ENCODE results near the gene SPTB.

The SPTB gene

GRCh38 chr14:64834965-64835364, 44.7 kb downstream of the SPTB start (continued):
- TF ChIP-seq HOXA7 (CRISPR knock-in tag; IDR thresholded peaks at IDR 0.05; ENCODE audit: borderline replicate concordance) = no peak

- ChIA-PET CTCF (interaction anchor here (0.6 to 1.7 kb wide), 6 partner anchors 9 to 125 kb away, joined by 3 to 9 read pairs (median 4); no protein-coding TSS in a partner anchor), POLR2A (no interaction called here)
Observed at GRCh38 chr14:64831419-64831818, 48.3 kb downstream of the SPTB start.

DNA sequence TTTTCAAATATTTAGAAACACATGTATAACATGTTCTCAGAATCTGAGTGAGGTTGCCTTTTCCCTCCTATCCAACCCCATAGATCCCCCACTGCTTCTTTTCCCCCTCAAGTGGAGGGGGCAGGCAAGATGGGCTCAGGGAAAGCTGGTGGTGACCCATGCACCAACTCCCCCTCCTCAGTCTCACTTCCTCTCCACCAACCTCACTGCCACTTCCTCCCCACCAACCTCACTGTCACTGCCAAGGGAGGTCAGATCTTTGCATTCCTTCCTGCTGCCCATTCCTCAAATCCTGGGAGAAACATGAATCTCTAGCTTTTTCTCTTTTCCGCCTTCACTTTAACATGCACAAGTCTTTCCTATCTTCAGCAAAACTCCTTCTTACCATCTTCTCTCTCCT, 48.7 kb downstream of the SPTB start:
- ChIA-PET CTCF (interaction anchor here (0.7 to 1.7 kb wide), 5 partner anchors 9 to 125 kb away, joined by 3 to 9 read pairs (median 4); no protein-coding TSS in a partner anchor), POLR2A (no interaction called here)
- Histone ChIP-seq H3K4me3 (ENCODE audit: low read depth, low read length) (no peak overlapping the region), H3K9me3 (ENCODE audit: control insufficient read depth, insufficient read depth, low read depth, low read length) (no peaks in the 10 kb centered on the region), H3K36me3 (ENCODE audit: control insufficient read depth in 2 of 2, insufficient read depth in 1 of 2, low read length in 2 of 2) (no peaks in the 10 kb centered on the region), H3K4me1 (ENCODE audit: control insufficient read depth, insufficient read depth, low read length) (no peaks in the 10 kb centered on the region), H3K27ac (ENCODE audit: extremely low read depth, low read depth, low read length) (no peak overlapping the region)
- TF ChIP-seq ZBTB6 (tag by site-specific recombination; IDR thresholded peaks at IDR 0.05) = no peak
- TF ChIP-seq ZNF560 (tag by site-specific recombination; IDR thresholded peaks at IDR 0.05; ENCODE audit: borderline replicate concordance) = no peak
- no peak for TF ChIP-seq ZNF610 (tag by site-specific recombination; IDR thresholded peaks at IDR 0.05; ENCODE audit: borderline replicate concordance)
- TF ChIP-seq ZXDB (tag by site-specific recombination; IDR thresholded peaks at IDR 0.05) = no peak
- no peak for TF ChIP-seq GLIS1 (tag by site-specific recombination; IDR thresholded peaks at IDR 0.05)
- no peak for TF ChIP-seq ZNF837 (tag by site-specific recombination; IDR thresholded peaks at IDR 0.05)
- no peak for TF ChIP-seq ZNF366 (tag by site-specific recombination; conservative IDR thresholded peaks at IDR 0.05)
- TF ChIP-seq ZFHX2 (tag by site-specific recombination; conservative IDR thresholded peaks at IDR 0.05) = no peak
- TF ChIP-seq, protein P1, sequence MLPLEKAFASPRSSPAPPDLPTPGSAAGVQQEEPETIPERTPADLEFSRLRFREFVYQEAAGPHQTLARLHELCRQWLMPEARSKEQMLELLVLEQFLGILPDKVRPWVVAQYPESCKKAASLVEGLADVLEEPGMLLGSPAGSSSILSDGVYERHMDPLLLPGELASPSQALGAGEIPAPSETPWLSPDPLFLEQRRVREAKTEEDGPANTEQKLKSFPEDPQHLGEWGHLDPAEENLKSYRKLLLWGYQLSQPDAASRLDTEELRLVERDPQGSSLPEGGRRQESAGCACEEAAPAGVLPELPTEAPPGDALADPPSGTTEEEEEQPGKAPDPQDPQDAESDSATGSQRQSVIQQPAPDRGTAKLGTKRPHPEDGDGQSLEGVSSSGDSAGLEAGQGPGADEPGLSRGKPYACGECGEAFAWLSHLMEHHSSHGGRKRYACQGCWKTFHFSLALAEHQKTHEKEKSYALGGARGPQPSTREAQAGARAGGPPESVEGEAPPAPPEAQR (tag by site-specific recombination; IDR thresholded peaks at IDR 0.05) = no peak
- TF ChIP-seq ZNF626 (tag by site-specific recombination; IDR thresholded peaks at IDR 0.05) = no peak
- no peak for TF ChIP-seq SCRT1 (tag by site-specific recombination; IDR thresholded peaks at IDR 0.05; ENCODE audit: borderline replicate concordance)

More at GRCh38 chr14:64831419-64831818, 48.3 kb downstream of the SPTB start:
- H3K4me3 ChIP-seq (ENCODE audit: low read depth, low read length) = no peak overlapping the region
- no peak overlapping the region for H3K27ac ChIP-seq (ENCODE audit: extremely low read depth, low read depth, low read length)
- no peaks in the 10 kb centered on the region for H3K4me1 ChIP-seq (ENCODE audit: control insufficient read depth, insufficient read depth, low read length)
- no peak for TF ChIP-seq ZNF626 (tag by site-specific recombination; IDR thresholded peaks at IDR 0.05)
- no peak for TF ChIP-seq ZNF544 (tag by site-specific recombination; IDR thresholded peaks at IDR 0.05)
- TF ChIP-seq ZNF561 (tag by site-specific recombination; IDR thresholded peaks at IDR 0.05; ENCODE audit: borderline replicate concordance) = no peak
- no peak for TF ChIP-seq ZNF560 (tag by site-specific recombination; IDR thresholded peaks at IDR 0.05; ENCODE audit: borderline replicate concordance)
- no peak for TF ChIP-seq ZNF747 (tag by site-specific recombination; IDR thresholded peaks at IDR 0.05)
- no peak for TF ChIP-seq ZBTB48 (tag by site-specific recombination; IDR thresholded peaks at IDR 0.05)
- TF ChIP-seq IKZF3 (tag by site-specific recombination; IDR thresholded peaks at IDR 0.05) = no peak
- TF ChIP-seq ZNF558 (tag by site-specific recombination; IDR thresholded peaks at IDR 0.05) = no peak
- no peak for TF ChIP-seq ZNF354C (tag by site-specific recombination; IDR thresholded peaks at IDR 0.05; ENCODE audit: borderline replicate concordance, low read depth)
- TF ChIP-seq ZNF202 (tag by site-specific recombination; IDR thresholded peaks at IDR 0.05; ENCODE audit: borderline replicate concordance) = no peak
- no peak for TF ChIP-seq ZNF658 (tag by site-specific recombination; IDR thresholded peaks at IDR 0.05)
- TF ChIP-seq ZNF19 (tag by site-specific recombination; IDR thresholded peaks at IDR 0.05; ENCODE audit: low read depth) = no peak
- TF ChIP-seq ZNF514 (tag by site-specific recombination; IDR thresholded peaks at IDR 0.05) = no peak
- TF ChIP-seq ZBTB7A (tag by site-specific recombination; IDR thresholded peaks at IDR 0.05; ENCODE audit: low read depth) = no peak
- no peak for TF ChIP-seq GLIS2 (tag by site-specific recombination; IDR thresholded peaks at IDR 0.05)
- TF ChIP-seq ZBTB44 (tag by site-specific recombination; IDR thresholded peaks at IDR 0.05) = no peak
- TF ChIP-seq ZFP41 (tag by site-specific recombination; IDR thresholded peaks at IDR 0.05; ENCODE audit: borderline replicate concordance) = no peak
- TF ChIP-seq ZNF211 (tag by site-specific recombination; IDR thresholded peaks at IDR 0.05; ENCODE audit: low read depth) = no peak
- TF ChIP-seq ZNF140 (tag by site-specific recombination; IDR thresholded peaks at IDR 0.05) = no peak
- no peaks in the 10 kb centered on the region for H3K9me3 ChIP-seq (ENCODE audit: control insufficient read depth, insufficient read depth, low read depth, low read length)
- H3K36me3 ChIP-seq (ENCODE audit: control insufficient read depth in 2 of 2, insufficient read depth in 1 of 2, low read length in 2 of 2) = no peaks in the 10 kb centered on the region

Data from HEK293 (cell line).